Dendritic cell treated with granulocyte-macrophage colony-stimulating factor and Interleukin-4, amounts not matched to agents 40 ng/mL and 50 ng/mL, for 4 days (primary cell): ENCODE data around the gene OR10A4.
"Not testable (repeated sequence)": the region's sequence is repeated elsewhere in the genome, so short reads cannot be mapped to it uniquely, and the experiment has no call there.

Source experiments
- H3K27ac Mint-ChIP-seq: one replicate; pipeline ENCODE4 v1.8.0; 2022; ENCODE audit warnings: mild to moderate bottlenecking, mixed read lengths
- H3K27me3 Mint-ChIP-seq: one replicate; pipeline ENCODE4 v1.8.0; 2022; ENCODE audit warnings: mild to moderate bottlenecking, mixed read lengths
- H3K36me3 Mint-ChIP-seq: one replicate; pipeline ENCODE4 v1.8.0; 2022; ENCODE audit warnings: low read depth, mixed read lengths
- H3K4me1 Mint-ChIP-seq: one replicate; pipeline ENCODE4 v1.8.0; 2022; ENCODE audit warnings: low read depth, mixed read lengths
- H3K4me3 Mint-ChIP-seq: one replicate; pipeline ENCODE4 v1.8.0; 2022; ENCODE audit warnings: mild to moderate bottlenecking, moderate library complexity, mixed read lengths
- H3K9me3 Mint-ChIP-seq: one replicate; pipeline ENCODE4 v1.8.0; 2022; ENCODE audit warnings: mixed read lengths
- intact Hi-C: fragments of 100-400 bp; cut with micrococcal nuclease; formaldehyde crosslinking; loops from one replicate; pipeline ENCODE4 v1.15.0; 2022

The OR10A4 gene

GRCh38 chr11:6875761-6876160 is 664 bp upstream of the OR10A4 start:
- H3K27ac Mint-ChIP-seq: no peak overlapping the region
- intact Hi-C loops: no loop called here
- H3K9me3 Mint-ChIP-seq: peaks cover 9% of the 10 kb centered on the region
- H3K4me3 Mint-ChIP-seq: no peak overlapping the region
- H3K4me1 Mint-ChIP-seq: no peaks in the 10 kb centered on the region
- H3K27me3 Mint-ChIP-seq: no peaks in the 10 kb centered on the region
- H3K36me3 Mint-ChIP-seq: no peaks in the 10 kb centered on the region

DNA sequence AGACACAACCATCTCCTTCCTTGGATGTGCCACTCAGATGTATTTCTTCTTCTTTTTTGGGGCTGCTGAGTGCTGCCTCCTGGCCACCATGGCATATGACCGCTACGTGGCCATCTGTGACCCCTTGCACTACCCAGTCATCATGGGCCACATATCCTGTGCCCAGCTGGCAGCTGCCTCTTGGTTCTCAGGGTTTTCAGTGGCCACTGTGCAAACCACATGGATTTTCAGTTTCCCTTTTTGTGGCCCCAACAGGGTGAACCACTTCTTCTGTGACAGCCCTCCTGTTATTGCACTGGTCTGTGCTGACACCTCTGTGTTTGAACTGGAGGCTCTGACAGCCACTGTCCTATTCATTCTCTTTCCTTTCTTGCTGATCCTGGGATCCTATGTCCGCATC is 489 bp downstream of the OR10A4 start:
- no peaks in the 10 kb centered on the region for H3K27me3 Mint-ChIP-seq
- H3K4me1 Mint-ChIP-seq: no peaks in the 10 kb centered on the region
- peaks cover 9% of the 10 kb centered on the region for H3K9me3 Mint-ChIP-seq
- intact Hi-C loops: no loop called here
- no peaks in the 10 kb centered on the region for H3K36me3 Mint-ChIP-seq
- H3K4me3 Mint-ChIP-seq: no peak overlapping the region
- H3K27ac Mint-ChIP-seq: no peak overlapping the region

GRCh38 chr11:6882751-6883150 is 6.3 kb downstream of the OR10A4 start:
- intact Hi-C loops: no loop called here
- Mint-ChIP-seq H3K27me3 (peaks cover 7% of the 10 kb centered on the region), H3K4me3 (no peak overlapping the region), H3K36me3 (no peaks in the 10 kb centered on the region), H3K9me3 (no peaks in the 10 kb centered on the region), H3K27ac (no peak overlapping the region), H3K4me1 (no peaks in the 10 kb centered on the region)

DNA sequence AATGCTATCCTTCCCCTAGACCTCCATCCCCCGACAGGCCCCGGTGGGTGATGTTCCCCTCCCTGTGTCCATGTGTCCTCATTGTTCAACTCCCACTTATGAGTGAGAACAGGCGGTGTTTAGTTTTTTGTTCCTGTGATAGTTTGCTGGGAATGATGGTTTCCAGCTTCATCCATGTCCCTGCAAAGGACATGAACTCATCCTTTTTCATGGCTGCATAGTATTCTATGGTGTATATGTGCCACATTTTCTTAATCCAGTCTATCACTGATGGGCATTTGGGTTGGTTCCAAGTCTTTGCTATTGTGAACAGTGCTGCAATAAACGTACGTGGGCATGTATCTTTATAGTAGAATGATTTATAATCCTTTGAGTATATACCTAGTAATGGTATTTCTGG is 11.3 kb downstream of the OR10A4 start:
- H3K4me3 Mint-ChIP-seq, intact Hi-C loops, H3K27ac Mint-ChIP-seq, H3K4me1 Mint-ChIP-seq, H3K9me3 Mint-ChIP-seq, H3K27me3 Mint-ChIP-seq, H3K36me3 Mint-ChIP-seq: not testable (repeated sequence)

- Mint-ChIP-seq H3K27me3 (peaks cover 4% of the 10 kb centered on the region), H3K9me3 (no peaks in the 10 kb centered on the region), H3K4me1 (no peaks in the 10 kb centered on the region), H3K27ac (no peak overlapping the region), H3K4me3 (no peak overlapping the region), H3K36me3 (no peaks in the 10 kb centered on the region)
- intact Hi-C loops: no loop called here
These were observed 12.4 kb downstream of the OR10A4 start for GRCh38 chr11:6888830-6889229.

DNA sequence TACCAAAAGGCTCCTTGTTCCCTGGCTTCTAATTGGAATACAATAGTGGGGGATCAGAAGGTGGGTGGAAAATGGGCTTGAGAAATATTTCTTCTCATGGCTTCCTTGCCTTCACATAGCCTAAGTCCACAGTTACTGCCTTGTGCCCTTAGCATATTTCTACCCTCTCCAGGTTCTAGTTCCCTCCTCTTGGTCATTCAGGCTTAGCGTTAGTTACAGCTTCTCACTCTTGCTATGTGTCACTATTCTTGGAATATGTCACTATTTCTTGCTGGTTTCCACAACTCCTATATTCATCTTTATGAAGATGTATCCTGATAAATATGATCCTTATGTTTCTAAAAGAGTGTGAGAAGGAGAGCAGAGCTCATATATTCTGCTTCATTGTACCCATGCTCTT is 13.4 kb downstream of the OR10A4 start:
- Mint-ChIP-seq H3K4me3 (no peak overlapping the region), H3K4me1 (no peaks in the 10 kb centered on the region), H3K27ac (no peak overlapping the region), H3K27me3 (peaks cover 3% of the 10 kb centered on the region), H3K36me3 (no peaks in the 10 kb centered on the region), H3K9me3 (no peaks in the 10 kb centered on the region)
- intact Hi-C loops: no loop called here

DNA sequence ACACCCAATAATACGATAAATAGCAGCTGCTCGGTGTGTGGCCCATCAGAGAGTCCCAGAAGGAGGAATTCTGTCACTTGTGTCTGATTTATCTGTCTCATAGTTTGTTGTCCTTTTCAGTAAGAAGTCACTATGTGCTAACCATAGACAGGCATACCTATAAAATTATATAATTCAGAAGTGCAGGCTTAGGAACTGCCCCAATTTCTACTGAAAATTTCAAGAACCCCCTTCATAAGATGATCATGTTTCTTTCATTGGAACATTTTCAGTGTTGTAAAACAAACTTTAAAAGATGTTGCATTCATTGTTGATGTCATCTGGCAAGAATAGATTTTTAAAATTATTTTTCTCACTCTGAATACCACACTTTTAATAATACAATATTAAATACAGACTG is 16.0 kb downstream of the OR10A4 start, which contains the start of gene OR2D2:
Gene OR2D2 (minus strand): TSS at position 101 of the 400 bp plus-strand sequence. CDS start 0 bp downstream, at position 101.
- Mint-ChIP-seq H3K9me3 (no peaks in the 10 kb centered on the region), H3K27ac (no peak within 1 kb of the TSS), H3K27me3 (no peaks in the 10 kb centered on the region), H3K36me3 (no peaks in the 10 kb centered on the region), H3K4me3 (no peak within 1 kb of the TSS), H3K4me1 (no peaks in the 10 kb centered on the region)
- intact Hi-C loops: no loop called here

GRCh38 chr11:6894097-6894496 is 17.7 kb downstream of the OR10A4 start:
- H3K27me3 Mint-ChIP-seq: no peaks in the 10 kb centered on the region
- no peaks in the 10 kb centered on the region for H3K9me3 Mint-ChIP-seq
- no peak overlapping the region for H3K4me3 Mint-ChIP-seq
- H3K4me1 Mint-ChIP-seq: no peaks in the 10 kb centered on the region
- no peak overlapping the region for H3K27ac Mint-ChIP-seq
- intact Hi-C loops: no loop called here
- no peaks in the 10 kb centered on the region for H3K36me3 Mint-ChIP-seq

- no peak overlapping the region for H3K4me3 Mint-ChIP-seq
- H3K9me3 Mint-ChIP-seq: no peaks in the 10 kb centered on the region
- no peaks in the 10 kb centered on the region for H3K27me3 Mint-ChIP-seq
- H3K36me3 Mint-ChIP-seq: no peaks in the 10 kb centered on the region
- H3K27ac Mint-ChIP-seq: no peak overlapping the region
- H3K4me1 Mint-ChIP-seq: no peaks in the 10 kb centered on the region
- intact Hi-C loops: no loop called here
These were observed 18.6 kb downstream of the OR10A4 start for GRCh38 chr11:6895010-6895409.

DNA sequence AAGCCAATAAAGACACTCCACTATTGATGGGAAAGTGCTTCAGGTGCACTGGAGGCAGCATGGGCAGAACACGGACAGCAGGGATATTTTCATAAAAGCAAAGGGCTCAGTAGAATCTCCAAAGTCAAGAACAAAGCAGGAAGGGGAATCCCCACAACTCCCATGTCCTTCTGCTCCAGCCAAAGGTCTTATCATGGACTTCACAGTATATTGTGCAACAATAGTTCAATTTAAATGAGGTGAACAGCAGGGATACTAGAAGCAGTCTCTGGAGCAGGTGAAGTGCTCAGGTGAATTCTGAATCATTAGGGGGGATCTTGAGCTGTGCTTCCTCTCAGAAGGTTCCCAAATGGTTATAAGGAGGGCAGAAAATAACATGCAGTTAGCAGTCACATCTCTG is 22.5 kb downstream of the OR10A4 start:
- H3K9me3 Mint-ChIP-seq: no peaks in the 10 kb centered on the region
- no peak overlapping the region for H3K4me3 Mint-ChIP-seq
- no peaks in the 10 kb centered on the region for H3K4me1 Mint-ChIP-seq
- H3K36me3 Mint-ChIP-seq: no peaks in the 10 kb centered on the region
- H3K27me3 Mint-ChIP-seq: no peaks in the 10 kb centered on the region
- intact Hi-C loops: no loop called here
- no peak overlapping the region for H3K27ac Mint-ChIP-seq

GRCh38 chr11:6900327-6900999 is 24.0 kb downstream of the OR10A4 start:
- Mint-ChIP-seq H3K9me3 (peaks cover 12% of the 10 kb centered on the region), H3K27me3 (no peaks in the 10 kb centered on the region), H3K4me1 (no peaks in the 10 kb centered on the region), H3K27ac (no peak overlapping the region), H3K36me3 (no peaks in the 10 kb centered on the region), H3K4me3 (no peak overlapping the region)
- intact Hi-C loops: no loop called here

- H3K36me3 Mint-ChIP-seq, H3K4me1 Mint-ChIP-seq, H3K27me3 Mint-ChIP-seq, H3K4me3 Mint-ChIP-seq, intact Hi-C loops, H3K27ac Mint-ChIP-seq: not testable (repeated sequence)
- H3K9me3 Mint-ChIP-seq: peaks cover 18% of the 10 kb centered on the region
These were observed 28.4 kb downstream of the OR10A4 start for GRCh38 chr11:6904804-6905203.

DNA sequence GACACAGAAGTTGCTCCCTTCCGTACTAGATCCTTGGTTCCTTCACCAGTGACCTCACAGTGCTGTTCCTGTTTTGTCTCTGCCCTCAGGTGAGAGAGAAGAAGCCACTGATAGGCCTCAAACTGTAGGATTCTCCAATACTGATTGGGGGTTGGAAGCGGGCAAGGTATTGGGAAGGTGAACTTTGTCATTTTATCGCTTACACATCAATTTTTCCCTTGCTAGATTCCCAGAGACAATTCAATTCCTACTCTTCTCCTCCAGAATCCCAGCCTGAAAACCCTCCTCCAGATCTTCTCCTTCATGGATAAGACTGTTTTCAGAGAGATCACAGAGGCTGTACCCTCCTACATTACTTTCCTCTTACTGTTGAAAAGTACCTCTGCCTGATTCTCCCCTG is 35.0 kb downstream of the OR10A4 start:
- Mint-ChIP-seq H3K4me3 (no peak overlapping the region), H3K36me3 (no peaks in the 10 kb centered on the region), H3K27ac (no peak overlapping the region), H3K27me3 (no peaks in the 10 kb centered on the region), H3K9me3 (no peaks in the 10 kb centered on the region), H3K4me1 (no peaks in the 10 kb centered on the region)
- intact Hi-C loops: no loop called here

DNA sequence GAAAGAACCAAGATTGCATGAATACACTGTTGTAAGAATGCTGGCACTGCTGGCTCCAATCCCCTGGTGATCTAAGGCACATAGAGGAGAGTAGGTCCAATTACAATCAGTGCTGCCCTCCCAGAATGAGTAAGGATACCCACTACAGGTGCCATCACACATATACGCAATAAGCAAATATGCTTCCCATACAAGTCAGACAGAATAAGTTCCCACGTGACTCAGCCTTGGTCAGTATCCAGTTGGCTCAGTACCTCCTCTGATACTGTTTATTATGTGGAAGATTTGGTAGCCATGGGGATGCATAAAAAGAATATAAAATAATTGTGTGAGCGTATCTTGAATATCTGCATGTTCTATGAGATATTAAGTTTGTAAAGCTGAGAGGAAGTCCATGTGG is 35.5 kb downstream of the OR10A4 start:
- Mint-ChIP-seq H3K36me3 (no peaks in the 10 kb centered on the region), H3K27me3 (no peaks in the 10 kb centered on the region), H3K27ac (no peak overlapping the region), H3K4me3 (no peak overlapping the region), H3K9me3 (no peaks in the 10 kb centered on the region), H3K4me1 (no peaks in the 10 kb centered on the region)
- intact Hi-C loops: no loop called here

GRCh38 chr11:6919698-6920097 is 43.3 kb downstream of the OR10A4 start:
- Mint-ChIP-seq H3K27me3 (peaks cover 2% of the 10 kb centered on the region), H3K36me3 (no peaks in the 10 kb centered on the region), H3K4me1 (no peaks in the 10 kb centered on the region), H3K27ac (no peak overlapping the region), H3K9me3 (no peaks in the 10 kb centered on the region), H3K4me3 (no peak overlapping the region)
- intact Hi-C loops: no loop called here
